HG03039 (cell line): ENCODE results near the gene PTRH2.
"Not testable (repeated sequence)": the region's sequence is repeated elsewhere in the genome, so short reads cannot be mapped to it uniquely, and the experiment has no call there.

Experiments
- ATAC-seq: cut with Tn5 transposase; IDR thresholded peaks from one replicate; pipeline ENCODE4 v1.9.1; 2021; ENCODE audit warnings: mild to moderate bottlenecking, moderate library complexity; ENCODE audit not compliant: unreplicated experiment

The PTRH2 gene

GRCh38 chr17:59707149-59707970, at the start of gene PTRH2, which contains the start of gene VMP1:
TSS of gene PTRH2 (minus strand) at chr17:59707430. CDS start at chr17:59697978, 9,452 bp downstream.
TSS of gene VMP1 (plus strand) at chr17:59707654. CDS start at chr17:59731447, 23,793 bp downstream.
- peak; percentile 94 for ATAC-seq

- ATAC-seq = no peak
Observed at GRCh38 chr17:59756236-59756818, 49.1 kb upstream of the PTRH2 start.

GRCh38 chr17:59755069-59755468, 47.8 kb upstream of the PTRH2 start:
- ATAC-seq = not testable (repeated sequence)

- no peak for ATAC-seq
Observed at GRCh38 chr17:59754552-59754951, 47.3 kb upstream of the PTRH2 start.

GRCh38 chr17:59753522-59754467, 46.6 kb upstream of the PTRH2 start:
- no peak for ATAC-seq

- ATAC-seq = no peak
Observed at GRCh38 chr17:59752922-59753321, 45.7 kb upstream of the PTRH2 start.

GRCh38 chr17:59752446-59752845, 45.2 kb upstream of the PTRH2 start:
- no peak for ATAC-seq

- no peak for ATAC-seq
Observed at GRCh38 chr17:59751955-59752413, 44.8 kb upstream of the PTRH2 start.

GRCh38 chr17:59748591-59748990, 41.4 kb upstream of the PTRH2 start:
- no peak for ATAC-seq

GRCh38 chr17:59746849-59747445, 39.7 kb upstream of the PTRH2 start:
- no peak for ATAC-seq

GRCh38 chr17:59745040-59745439, 37.8 kb upstream of the PTRH2 start:
- ATAC-seq = no peak

- ATAC-seq = no peak
Observed at GRCh38 chr17:59743842-59744241, 36.6 kb upstream of the PTRH2 start.

GRCh38 chr17:59737324-59737723, 30.1 kb upstream of the PTRH2 start:
- no peak for ATAC-seq

GRCh38 chr17:59734226-59734625, 27.0 kb upstream of the PTRH2 start:
- ATAC-seq = no peak

- ATAC-seq = no peak
Observed at GRCh38 chr17:59733697-59734096, 26.5 kb upstream of the PTRH2 start.

- ATAC-seq = no peak
Observed at GRCh38 chr17:59730268-59730834, 23.1 kb upstream of the PTRH2 start.

GRCh38 chr17:59727817-59728533, 20.7 kb upstream of the PTRH2 start:
- ATAC-seq = no peak

- no peak for ATAC-seq
Observed at GRCh38 chr17:59725691-59726090, 18.5 kb upstream of the PTRH2 start.

GRCh38 chr17:59723607-59724006, 16.4 kb upstream of the PTRH2 start:
- no peak for ATAC-seq

- ATAC-seq = no peak
Observed at GRCh38 chr17:59723041-59723440, 15.8 kb upstream of the PTRH2 start.
